ENCODE results near the gene PKD2. TPM values are rescaled to one million over a fixed set of nuclear protein-coding genes. Genes with fewer than 3 reads are reported as not detected.
A peak's percentile ranks its signal among the peaks of the same experiment; 100 is the strongest.

The PKD2 gene
- total and polyA plus RNA-seq, 2 of the 4 experiments (the other 2 are of a cell fraction) = 43.8 to 51.3 TPM

DNA sequence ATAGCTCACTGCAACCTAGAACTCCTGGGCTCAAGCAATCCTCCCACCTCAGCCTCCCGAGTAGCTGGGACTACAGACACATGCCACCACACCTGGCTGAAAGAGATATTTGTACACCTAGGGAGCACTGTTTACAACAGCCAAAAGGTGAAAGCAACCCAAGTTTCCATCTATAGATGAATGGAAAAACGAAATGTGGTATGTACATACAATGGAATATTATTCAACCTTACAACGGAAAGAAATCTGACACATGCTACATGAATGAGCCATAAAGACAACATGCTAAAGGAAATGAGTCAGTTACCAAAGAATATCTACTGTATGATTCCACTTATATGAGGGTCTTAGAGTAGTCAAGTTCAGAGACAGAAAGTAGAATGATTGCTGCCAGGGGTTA is 98.8 kb downstream of the PKD2 start:
- ChIA-PET CTCF (no interaction called here), POLR2A (ENCODE audit: unreplicated experiment) (no interaction called here)
- no peaks in the 10 kb centered on the region for H3K27me3 ChIP-seq (ENCODE audit: control insufficient read depth, insufficient read depth, low read length)
- H2BK15ac ChIP-seq (ENCODE audit: low read depth, low read length) = no peak overlapping the region
- no peak overlapping the region; the same call in 1 of the 2 replicates for H2BK120ac ChIP-seq (ENCODE audit: low read depth, low read length)
- H3K4ac ChIP-seq (ENCODE audit: low read depth, low read length) = 0 out of 2 replicates have a peak overlapping the region, but pooled peaks have one; percentile 29
- intact Hi-C loops (cut with micrococcal nuclease) = no loop called here
- peak overlapping the region; percentile 47 for H2BK5ac ChIP-seq (ENCODE audit: low read depth, low read length, poor library complexity, severe bottlenecking)
- peaks cover 8% of the 10 kb centered on the region for H3K9me1 ChIP-seq (ENCODE audit: insufficient read depth, low read length)
- peak; percentile 21; the same call in 1 of the 2 replicates for TF ChIP-seq FOS (IDR thresholded peaks at IDR 0.05; ENCODE audit: low read depth, low read length)
- TF ChIP-seq CHD1 (IDR thresholded peaks at IDR 0.05; ENCODE audit: low read depth, low read length) = no peak
- TF ChIP-seq CEBPB (IDR thresholded peaks at IDR 0.05; ENCODE audit: low read depth, low read length) = no peak; the same call in 1 of the 2 replicates
- WGBS, 2 experiments (ENCODE audit: extremely low coverage in 2 of 2, insufficient read length in 1 of 2) = no CpG with 5 or more reads among the region's 3 CpGs
- H2BK20ac ChIP-seq (ENCODE audit: low read depth, low read length) = no peak overlapping the region
- no peak overlapping the region for H2AK9ac ChIP-seq (replicated peaks; ENCODE audit: low read depth, low read length, poor library complexity)
- no peaks in the 10 kb centered on the region for H4K20me1 ChIP-seq (ENCODE audit: insufficient read depth, low read length)
- H3K9ac ChIP-seq (ENCODE audit: low read depth, low read length) = no peak overlapping the region
- dilution Hi-C loops (cut with HindIII; ENCODE audit: low sequenced_read_pairs, unreplicated experiment) = no loop called here
- no peak overlapping the region for H3K56ac ChIP-seq (ENCODE audit: extremely low read depth, insufficient read depth, low read length)
- no peak overlapping the region for H2AK5ac ChIP-seq (ENCODE audit: low read depth, low read length)
- peaks cover 11% of the 10 kb centered on the region for H3K4me1 ChIP-seq (ENCODE audit: control insufficient read depth, insufficient read depth, low read length)
- H4K91ac ChIP-seq (ENCODE audit: insufficient read depth, low read depth, low read length) = no peak overlapping the region
- in situ Hi-C loops (cut with MboI; ENCODE audit: low sequenced_read_pairs) = no loop called here
- no peaks in the 10 kb centered on the region for H3K36me3 ChIP-seq (ENCODE audit: control insufficient read depth, insufficient read depth, low read length)
- no peaks in the 10 kb centered on the region for H3K9me3 ChIP-seq (ENCODE audit: control insufficient read depth, insufficient read depth, low read length)
- H3K4me3 ChIP-seq (ENCODE audit: insufficient read depth, low read depth, low read length) = no peak overlapping the region
- ATAC-seq (ENCODE audit: low read depth) (no peak), DNase-seq (peak; percentile 73)
- H4K5ac ChIP-seq (ENCODE audit: low read depth, low read length) = no peak overlapping the region
- H4K8ac ChIP-seq (ENCODE audit: low read depth in 2 of 2, low read length in 2 of 2) = no peak overlapping the region
- no peak overlapping the region for H3K23ac ChIP-seq (ENCODE audit: low read depth, low read length)
- H2AFZ ChIP-seq (replicated peaks; ENCODE audit: low read length, poor library complexity) = no peak overlapping the region
- H3K27ac ChIP-seq (ENCODE audit: insufficient read depth, low read length) = no peak overlapping the region
- no peak overlapping the region for H3K14ac ChIP-seq (replicated peaks; ENCODE audit: low read depth, low read length)
- no TSS peak for BruUV-seq (replicated peaks)
- no peaks in the 10 kb centered on the region for H3K79me1 ChIP-seq (ENCODE audit: low read depth in 1 of 2, low read length in 2 of 2)
- no peak overlapping the region for H3K4me2 ChIP-seq (ENCODE audit: low read depth, low read length)
- no peak overlapping the region; the same call in 1 of the 2 replicates for H3K18ac ChIP-seq (ENCODE audit: low read depth, low read length)

Data from IMR-90 (cell line).